AG20443 (cell line): ENCODE data around the gene RHOC.

ENCODE experiments used
- DNase-seq: peaks from one replicate; pipeline ENCODE4 v3.0.0; 2012; ENCODE audit warnings: low spot score, mixed read lengths

The RHOC gene

DNA sequence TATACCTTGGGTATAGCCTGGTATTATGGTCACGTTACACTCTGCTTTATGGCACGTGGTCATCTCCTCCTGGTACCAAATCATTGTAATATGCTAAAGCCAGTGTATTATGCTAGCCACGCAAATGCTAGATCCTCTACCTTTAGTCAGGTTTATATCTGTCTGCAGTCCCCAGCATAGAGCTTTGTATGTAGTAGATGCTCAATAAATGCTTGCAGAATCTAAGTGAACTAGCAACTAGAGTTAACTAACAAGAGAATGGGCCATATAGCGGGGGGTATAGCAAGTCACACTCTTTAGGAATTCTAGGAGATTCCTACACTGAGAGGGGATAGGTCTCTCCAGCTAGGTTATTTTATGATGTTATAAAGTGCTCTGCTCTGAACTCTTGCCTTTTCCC is 29.4 kb downstream of the RHOC start:
- no peak for DNase-seq

DNA sequence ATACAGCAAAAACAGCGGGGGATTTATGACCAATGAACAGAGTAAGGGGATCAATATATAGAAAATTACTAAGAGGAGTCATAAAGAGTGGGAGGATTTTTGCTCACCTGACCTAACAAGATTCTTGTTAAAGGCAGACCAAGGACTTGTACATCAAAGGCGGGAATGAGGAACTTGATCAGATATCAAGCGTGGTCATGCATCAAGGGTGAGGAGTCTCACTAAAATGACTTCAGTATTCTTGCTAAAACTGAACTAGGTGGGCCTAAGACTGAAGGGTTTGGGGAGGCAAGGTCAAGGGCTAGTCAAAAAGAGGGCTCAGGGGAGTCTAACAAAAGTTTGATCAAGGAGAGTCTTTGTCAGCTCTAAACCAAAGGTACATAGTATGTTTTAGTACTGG is 30.4 kb downstream of the RHOC start:
- no peak for DNase-seq

DNA sequence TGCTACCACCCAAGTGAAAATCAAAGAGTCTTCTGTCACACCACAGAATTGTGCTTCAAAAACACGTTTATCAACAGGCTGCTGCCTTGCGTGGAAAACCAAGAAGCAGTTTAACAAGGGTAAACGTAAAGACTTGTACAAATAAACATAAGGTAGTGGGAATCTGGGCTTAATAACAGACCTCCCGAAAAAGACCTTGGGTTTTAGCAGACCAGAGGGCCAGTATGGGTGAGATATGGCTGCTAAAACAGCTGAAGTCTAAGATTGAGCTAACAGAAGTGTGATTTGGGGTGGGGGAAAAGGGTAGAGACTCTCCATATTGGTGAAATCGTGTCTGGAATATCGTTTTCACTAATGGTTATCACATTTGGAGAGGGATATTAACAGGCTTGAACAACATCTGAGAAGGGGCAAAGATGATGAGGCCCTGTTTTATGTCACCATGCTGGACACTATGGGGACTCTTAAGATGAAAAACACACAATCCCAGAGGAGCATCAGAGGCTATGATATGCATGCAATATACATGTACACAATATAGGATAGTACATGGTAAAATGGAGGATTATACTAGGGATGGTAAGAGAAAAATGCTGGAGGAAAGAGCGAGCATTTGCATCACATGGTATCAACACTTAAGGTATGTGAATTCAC is 31.1 kb downstream of the RHOC start:
- no peak for DNase-seq

DNA sequence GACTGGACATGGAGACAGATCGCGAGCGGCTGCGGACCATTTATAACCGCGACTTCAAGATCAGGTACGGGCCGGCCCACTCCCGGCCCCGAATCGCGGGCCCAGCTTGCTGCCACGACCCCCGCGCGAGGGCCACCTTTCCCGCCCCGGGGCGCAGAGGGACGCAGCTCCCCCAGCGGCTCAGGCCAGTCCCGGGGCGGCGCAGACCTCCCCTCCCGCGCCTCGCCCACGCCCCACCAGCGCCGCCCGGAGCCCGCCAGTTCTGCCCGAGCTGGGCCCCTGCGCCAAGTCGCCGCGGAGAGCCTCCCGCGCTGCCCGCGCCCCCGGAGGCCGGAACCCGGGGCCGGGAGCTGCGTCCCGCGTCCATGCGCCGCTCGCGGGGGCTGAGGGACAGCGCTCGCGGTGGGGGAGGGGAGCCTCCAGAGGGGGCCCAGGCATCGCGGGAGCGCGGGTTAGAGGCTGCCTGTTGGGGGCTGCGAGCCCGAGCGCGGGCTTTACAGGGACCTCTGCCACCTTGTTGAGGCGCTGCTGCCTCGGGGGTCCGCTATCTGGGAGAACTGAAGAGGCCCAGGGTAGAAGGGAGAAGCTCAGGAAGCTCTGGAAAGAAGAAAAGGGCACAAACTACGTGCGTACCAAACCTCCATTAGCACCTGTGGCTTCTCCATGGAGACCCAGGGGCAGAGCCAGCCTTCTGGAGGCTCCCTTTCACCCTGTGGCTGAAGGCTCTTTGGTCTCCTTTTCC is 31.8 kb downstream of the RHOC start:
- DNase-seq, result peak; percentile 73

DNA sequence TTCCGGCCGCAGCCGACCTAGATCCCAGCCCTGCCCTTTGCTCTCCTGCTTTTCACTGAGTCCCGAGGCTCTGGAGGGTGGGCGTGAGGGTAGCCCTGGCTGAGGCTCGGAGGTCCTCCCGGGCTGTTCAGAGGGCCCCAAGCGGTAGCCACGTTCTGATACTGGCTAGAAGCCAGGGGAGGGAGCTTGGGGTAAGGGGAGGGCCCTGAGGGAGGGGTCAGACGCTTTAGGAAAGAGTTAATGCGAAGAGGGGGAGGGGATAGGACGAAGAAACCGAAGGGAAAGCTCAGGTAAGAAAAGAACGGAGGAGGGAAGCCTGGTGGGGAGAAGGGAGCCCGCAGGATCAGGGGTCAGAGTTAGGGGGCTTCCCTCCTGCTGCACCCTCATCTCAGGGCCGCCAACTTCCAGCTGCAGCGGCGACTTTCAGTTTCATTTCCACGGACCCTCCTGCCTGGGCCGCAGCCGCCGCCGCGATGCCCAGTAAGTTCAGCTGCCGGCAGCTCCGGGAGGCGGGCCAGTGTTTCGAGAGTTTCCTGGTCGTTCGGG is 32.4 kb downstream of the RHOC start, which contains the start of gene MOV10:
TSS of gene MOV10 (plus strand) at position 220 of the 546 bp plus-strand sequence. CDS start at position 474, 254 bp downstream.
- peak; percentile 78 for DNase-seq

DNA sequence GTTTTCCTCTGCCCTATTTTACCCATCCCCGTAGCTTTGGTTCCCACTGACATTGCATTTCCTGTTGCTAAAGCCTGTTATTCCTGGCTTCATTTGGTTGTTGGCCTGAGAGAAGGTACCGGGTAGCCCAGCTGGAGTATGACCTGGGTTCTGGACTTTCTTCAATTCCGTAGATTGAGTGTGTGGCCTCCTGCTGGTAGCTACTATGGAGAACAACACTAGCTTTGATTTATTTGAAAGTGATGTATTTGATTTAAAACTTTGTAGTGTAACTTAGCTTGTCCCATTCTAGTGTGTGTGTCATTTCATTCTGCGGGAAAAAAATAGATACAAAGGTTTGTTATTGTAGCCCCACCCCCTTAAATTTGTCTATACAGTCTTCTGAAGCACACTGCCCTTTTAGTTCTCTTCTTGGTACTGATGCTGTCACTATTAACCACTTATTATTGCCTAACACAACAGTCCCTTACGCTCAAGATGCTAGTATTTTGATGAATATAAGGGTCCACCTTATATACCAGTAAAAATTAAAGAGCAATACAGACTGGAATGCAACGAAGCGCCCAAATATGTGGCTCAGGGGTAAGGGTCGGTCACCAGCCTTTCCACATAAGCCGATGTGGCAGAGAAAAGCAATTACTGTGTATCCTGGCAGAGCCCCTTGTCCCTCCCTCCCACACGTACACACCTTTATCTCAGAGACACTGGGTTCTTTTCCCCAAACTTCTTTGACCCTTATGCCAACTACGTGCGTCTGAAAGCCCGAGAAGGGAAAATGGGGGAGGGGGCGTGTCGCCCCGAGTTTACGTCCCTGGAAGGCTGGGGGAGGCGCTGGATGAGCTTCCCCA is 33.1 kb downstream of the RHOC start:
- peak; percentile 66 for DNase-seq

DNA sequence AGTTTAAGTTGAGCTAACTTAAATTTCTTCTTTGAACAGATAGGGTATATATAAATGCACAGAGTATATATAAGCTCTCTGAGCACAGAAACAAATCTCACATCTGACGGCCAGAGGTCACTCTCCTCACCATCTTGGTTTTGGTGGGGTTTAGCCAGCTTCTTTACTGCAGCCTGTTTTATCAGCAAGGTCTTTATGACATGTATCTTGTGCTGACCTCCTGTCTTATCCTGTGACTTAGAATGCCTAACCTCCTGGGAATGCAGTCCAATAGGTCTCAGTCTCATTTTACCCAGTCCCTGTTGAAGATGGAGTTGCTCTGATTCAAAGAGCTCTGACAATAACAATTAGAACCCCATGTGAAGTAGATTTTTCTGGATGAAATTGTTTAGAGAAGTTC is 34.1 kb downstream of the RHOC start:
- DNase-seq, result no peak

DNA sequence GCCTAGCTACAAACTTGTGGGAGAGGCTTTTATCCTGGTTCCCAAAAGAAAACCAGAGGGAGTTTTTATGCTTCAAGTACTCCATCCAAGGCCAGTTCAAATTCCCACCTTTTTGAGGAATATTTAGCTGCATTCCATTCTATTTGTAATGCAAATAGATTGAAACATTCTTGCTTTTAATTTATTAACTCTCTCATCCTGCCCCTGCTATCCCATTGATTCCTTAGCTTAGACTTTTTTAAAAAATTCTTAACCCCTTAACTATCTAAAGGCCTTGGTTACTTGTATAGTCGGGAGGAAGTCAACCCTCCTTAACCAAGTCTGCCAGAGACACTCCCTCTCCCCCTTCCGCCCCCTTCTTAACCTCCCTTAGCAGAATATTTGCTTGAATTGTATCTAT is 34.9 kb downstream of the RHOC start:
- DNase-seq, result no peak

DNA sequence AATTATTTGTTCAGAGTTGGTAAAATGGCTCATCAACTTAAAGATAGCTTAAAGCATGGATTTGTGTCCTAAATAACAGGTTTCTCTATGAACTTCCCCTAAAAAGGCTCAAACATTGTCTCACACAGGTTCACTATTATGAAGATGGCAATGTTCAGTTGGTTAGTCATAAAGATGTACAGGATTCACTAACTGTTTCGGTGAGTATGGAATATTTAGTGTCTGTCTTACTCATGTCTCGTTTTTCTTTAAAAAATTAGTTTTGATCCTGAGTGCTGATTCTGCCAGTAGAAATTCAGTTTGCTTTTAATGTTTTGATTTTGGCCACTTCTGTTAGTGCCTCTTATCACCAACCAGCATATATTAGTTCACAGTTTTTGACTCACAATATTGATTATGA is 40.0 kb downstream of the RHOC start:
- DNase-seq, result no peak

DNA sequence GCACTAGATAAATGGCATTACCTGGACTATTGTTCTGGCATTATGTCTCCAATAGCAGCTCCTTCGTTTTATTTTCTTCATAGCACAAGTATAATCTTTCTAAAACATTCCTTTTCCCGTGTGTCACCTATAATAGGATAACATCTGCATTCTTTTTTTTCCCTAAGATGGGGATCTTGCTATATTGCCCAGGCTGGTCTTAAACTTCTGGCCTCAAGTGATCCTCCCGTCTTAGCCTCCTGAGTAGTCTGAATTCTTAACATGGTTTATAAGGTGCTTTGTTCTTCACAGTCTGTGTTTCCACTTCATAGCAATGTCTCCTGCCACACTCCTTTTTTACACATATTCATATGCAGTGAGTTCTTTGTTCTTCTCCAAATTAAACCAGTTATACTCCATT is 41.1 kb downstream of the RHOC start:
- no peak for DNase-seq

DNA sequence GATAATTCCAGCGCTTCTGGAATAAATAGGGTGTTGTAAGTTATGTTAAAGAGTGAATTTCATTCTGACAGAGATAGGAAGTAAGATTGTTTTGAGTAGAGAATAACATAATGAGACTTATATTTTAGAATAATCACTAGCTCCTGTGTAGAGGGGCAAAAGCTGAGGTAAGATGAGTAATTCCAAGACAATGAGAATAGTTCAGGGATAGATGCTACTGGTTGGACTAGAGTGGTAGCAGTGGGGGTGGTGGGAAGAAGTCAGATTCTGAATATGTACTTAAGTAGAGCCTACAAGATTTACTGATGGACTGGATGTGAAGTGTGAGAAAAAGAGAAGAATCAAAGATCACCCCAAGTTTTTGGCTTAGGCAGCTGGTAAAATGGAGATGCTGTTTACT is 55.7 kb downstream of the RHOC start:
- DNase-seq, result no peak
